Activated CD4-positive, alpha-beta T cell treated with anti-CD3 and anti-CD28 coated beads, Interleukin-2, Interleukin-4, amounts not matched to agents 100 ng/mL and 50 ng/mL, durations not matched to agents 16 hours and 8 hours (primary cell): ENCODE data around the gene PRIMA1.

Experiments
- DNase-seq: peaks from one replicate; pipeline ENCODE4 v3.0.0-alpha.2; 2020; ENCODE audit warnings: low spot score

Gene PRIMA1

GRCh38 chr14:93731753-93732152 lies 56.5 kb downstream of the PRIMA1 start:
- DNase-seq = no peak

GRCh38 chr14:93729993-93730392 lies 58.3 kb downstream of the PRIMA1 start:
- DNase-seq = no peak

- DNase-seq = no peak
Observed at GRCh38 chr14:93728651-93729016, 59.7 kb downstream of the PRIMA1 start.

GRCh38 chr14:93727917-93728650 lies 60.2 kb downstream of the PRIMA1 start:
- DNase-seq = no peak

GRCh38 chr14:93727039-93727740 lies 61.1 kb downstream of the PRIMA1 start:
- no peak for DNase-seq

GRCh38 chr14:93725993-93726392 lies 62.3 kb downstream of the PRIMA1 start:
- DNase-seq = no peak

GRCh38 chr14:93725002-93725582 lies 63.2 kb downstream of the PRIMA1 start:
- no peak for DNase-seq

- no peak for DNase-seq
Observed at GRCh38 chr14:93723001-93723400, 65.3 kb downstream of the PRIMA1 start.

GRCh38 chr14:93720981-93721483 lies 67.3 kb downstream of the PRIMA1 start:
- no peak for DNase-seq

GRCh38 chr14:93720076-93720815 lies 68.0 kb downstream of the PRIMA1 start:
- DNase-seq = no peak

- DNase-seq = no peak
Observed at GRCh38 chr14:93719256-93719655, 69.0 kb downstream of the PRIMA1 start.

GRCh38 chr14:93717668-93718320 lies 70.5 kb downstream of the PRIMA1 start:
- DNase-seq = no peak

- DNase-seq = no peak
Observed at GRCh38 chr14:93716746-93717667, 71.3 kb downstream of the PRIMA1 start.

- DNase-seq = no peak
Observed at GRCh38 chr14:93716002-93716745, 72.1 kb downstream of the PRIMA1 start.

- DNase-seq = no peak
Observed at GRCh38 chr14:93715279-93715927, 72.9 kb downstream of the PRIMA1 start.

GRCh38 chr14:93714605-93715004 lies 73.7 kb downstream of the PRIMA1 start:
- no peak for DNase-seq

- no peak for DNase-seq
Observed at GRCh38 chr14:93713726-93714405, 74.4 kb downstream of the PRIMA1 start.

- no peak for DNase-seq
Observed at GRCh38 chr14:93712838-93713724, 75.2 kb downstream of the PRIMA1 start.
